ENCODE measurements around the gene RNASE1.
"Not testable (repeated sequence)": the region's sequence is repeated elsewhere in the genome, so short reads cannot be mapped to it uniquely, and the experiment has no call there.

The RNASE1 gene

GRCh38 chr14:20802341-20803084 lies at the start of gene RNASE1:
Gene RNASE1, minus strand, starts transcription at chr14:20802844. Its CDS starts 776 bp downstream, at chr14:20802068.
- DNase-seq: no peak

- no peak for DNase-seq
Observed at GRCh38 chr14:20848955-20849570, 46.4 kb upstream of the RNASE1 start.

GRCh38 chr14:20848316-20848954 lies 45.8 kb upstream of the RNASE1 start:
- DNase-seq: no peak

- DNase-seq: no peak
Observed at GRCh38 chr14:20846560-20846959, 43.9 kb upstream of the RNASE1 start.

- DNase-seq: no peak
Observed at GRCh38 chr14:20841096-20841495, 38.5 kb upstream of the RNASE1 start.

GRCh38 chr14:20837831-20838230 lies 35.2 kb upstream of the RNASE1 start:
- no peak for DNase-seq

GRCh38 chr14:20836668-20837338 lies 34.2 kb upstream of the RNASE1 start:
- DNase-seq: no peak

- no peak for DNase-seq
Observed at GRCh38 chr14:20834899-20835298, 32.3 kb upstream of the RNASE1 start.

- no peak for DNase-seq
Observed at GRCh38 chr14:20830831-20831230, 28.2 kb upstream of the RNASE1 start.

- not testable (repeated sequence) for DNase-seq
Observed at GRCh38 chr14:20828024-20828694, 25.5 kb upstream of the RNASE1 start.

- no peak for DNase-seq
Observed at GRCh38 chr14:20827326-20827725, 24.7 kb upstream of the RNASE1 start.

GRCh38 chr14:20826666-20827065 lies 24.0 kb upstream of the RNASE1 start:
- DNase-seq: not testable (repeated sequence)

- no peak for DNase-seq
Observed at GRCh38 chr14:20823859-20824258, 21.2 kb upstream of the RNASE1 start.

GRCh38 chr14:20821521-20822108 lies 19.0 kb upstream of the RNASE1 start:
- DNase-seq: not testable (repeated sequence)

- no peak for DNase-seq
Observed at GRCh38 chr14:20820063-20820904, 17.6 kb upstream of the RNASE1 start.

- DNase-seq: no peak
Observed at GRCh38 chr14:20818861-20819260, 16.2 kb upstream of the RNASE1 start.

GRCh38 chr14:20815946-20816345 lies 13.3 kb upstream of the RNASE1 start:
- not testable (repeated sequence) for DNase-seq

GRCh38 chr14:20811986-20812975 lies 9.6 kb upstream of the RNASE1 start:
- DNase-seq: no peak

- DNase-seq: no peak
Observed at GRCh38 chr14:20809917-20810316, 7.3 kb upstream of the RNASE1 start.

GRCh38 chr14:20808162-20808483 lies 5.5 kb upstream of the RNASE1 start:
- DNase-seq: no peak

Data from NCI-H2171 (cell line).